Aorta (tissue), 5 donors: ENCODE data around the gene GRIN3A. TPM values are rescaled to one million over a fixed set of nuclear protein-coding genes. Genes with fewer than 3 reads are reported as not detected.

Experiments used
- ATAC-seq: fragments of 200-7000 bp; cut with Tn5 transposase; one replicate; pipeline ENCODE4 v1.9.1; 2022; ENCODE audit warnings: moderate library complexity; ENCODE audit not compliant: low FRiP score
- DNase-seq, 2 donors: peaks; one replicate each; pipeline ENCODE4 v3.0.0-alpha.2; 2020
- H3K27ac ChIP-seq, 2 donors: one replicate each; pipeline ENCODE4 v1.5.1; 2013; ENCODE audit warnings: low read length in 2 of 2, mild to moderate bottlenecking in 2 of 2, moderate library complexity in 2 of 2, control low read depth in 1 of 2, inconsistent platforms in 1 of 2, low read depth in 1 of 2
- H3K27me3 ChIP-seq, 2 donors: one replicate each; pipeline ENCODE4 v1.6.1; 2013; ENCODE audit warnings: control low read depth in 1 of 2, low read length in 1 of 2, mild to moderate bottlenecking in 1 of 2, moderate library complexity in 1 of 2; ENCODE audit not compliant: insufficient read depth in 2 of 2, control insufficient read depth in 1 of 2
- H3K36me3 ChIP-seq, 2 donors: one replicate each; pipeline ENCODE4 v1.6.1; 2013; ENCODE audit warnings: control low read depth in 1 of 2, low read length in 1 of 2, mild to moderate bottlenecking in 1 of 2; ENCODE audit not compliant: insufficient read depth in 2 of 2, control insufficient read depth in 1 of 2
- H3K4me1 ChIP-seq, 2 donors: one replicate each; pipeline ENCODE4 v1.6.1; 2013; ENCODE audit warnings: low read length in 2 of 2, control low read depth in 1 of 2, mild to moderate bottlenecking in 1 of 2, moderate library complexity in 1 of 2; ENCODE audit not compliant: insufficient read depth in 2 of 2, control insufficient read depth in 1 of 2
- H3K4me3 ChIP-seq, 2 donors: one replicate each; pipeline ENCODE4 v1.5.1; 2013; ENCODE audit warnings: low read length in 2 of 2, control low read depth in 1 of 2, mild to moderate bottlenecking in 1 of 2
- H3K9me3 ChIP-seq: one replicate; pipeline ENCODE4 v1.6.1; 2013; ENCODE audit warnings: mild to moderate bottlenecking, low read length; ENCODE audit not compliant: control insufficient read depth
- WGBS, 2 donors: extraction: QIAGEN DNeasy Blood & Tissue Kit; methylation state at CpG; one replicate each; pipeline ENCODE4 v1.1.7; 2013; 5-methylcytosine and 5-hydroxymethylcytosine counted together
- intact Hi-C, 2 donors: fragments of 100-400 bp; cut with DNase I; formaldehyde crosslinking; loops; one replicate each; pipeline versions ENCODE4 v1.14.2 to v1.15.0; 2022
- polyA plus RNA-seq, 2 donors: library from polyadenylated mRNA; stranded (reverse); fragments of 200-250 nt; gene quantifications; one replicate each; pipeline ENCODE4 v1.2.3, GENCODE V29; 2013
- total RNA-seq, 2 donors: library from RNA; stranded (reverse); fragmentation: NEBNext Ultra II Directional; extraction: Animal tissue kit (Norgen Biotek cat#: 25700); gene quantifications; one replicate each; pipeline ENCODE4 v1.2.1, GENCODE V29; 2021
- donor health status: healthy with polysubstance abuse.
- donor health status: Bipolar disorder and iron deficiency.
- donor health status: DM: no; HTN: no; CAD: no.
- donor health status: DM: no; HTN: no; CAD: no.
- donor health status: DM: yes; HTN: yes; CAD: no.

The GRIN3A gene
- total and polyA plus RNA-seq, 4 donors: 0.13 to 0.33 TPM; not detected in 2

DNA sequence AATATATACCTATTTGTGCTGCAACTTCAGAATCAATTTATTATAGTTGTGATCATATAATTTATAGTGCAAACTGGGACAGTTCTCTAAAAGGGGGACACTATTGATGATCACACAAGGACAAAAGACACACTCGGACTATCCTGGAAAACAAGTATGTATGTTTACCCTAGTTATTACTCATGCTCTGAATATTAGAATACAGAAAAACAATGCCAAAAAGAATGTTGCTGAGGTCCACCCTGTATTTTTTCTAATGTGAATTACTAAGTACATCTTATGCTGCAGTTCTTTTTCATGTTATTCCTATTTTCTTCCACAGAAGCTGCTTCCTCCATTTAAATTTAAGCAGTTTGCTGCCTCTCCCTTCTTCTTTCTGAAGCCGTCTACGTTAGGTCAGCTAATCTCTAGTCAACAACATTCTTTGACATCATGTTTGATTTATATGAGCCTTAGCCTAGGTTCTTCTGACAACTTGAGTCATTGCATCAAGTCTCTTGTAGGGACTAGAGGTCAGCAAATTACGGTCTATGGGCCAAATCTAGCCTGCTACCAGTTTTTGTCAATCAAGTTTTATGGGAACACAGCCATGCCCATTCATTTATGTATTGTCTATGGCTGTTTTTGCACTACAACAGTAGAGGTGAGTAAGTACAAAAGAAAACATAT is 103.6 kb downstream of the GRIN3A start:
- Histone ChIP-seq H3K4me3 (no peak overlapping the region), H3K9me3 (no peaks in the 10 kb centered on the region), H3K36me3 (no peaks in the 10 kb centered on the region), H3K4me1 (no peaks in the 10 kb centered on the region), H3K27me3 (no peaks in the 10 kb centered on the region), H3K27ac (no peak overlapping the region)
- intact Hi-C loops: no loop called here
- DNase-seq: no peak
- 29 to 41% methylated on average over 4 of the region's 4 CpGs for WGBS, 2 donors
- no peak for ATAC-seq

GRCh38 chr9:101632611-101633010 is 105.8 kb downstream of the GRIN3A start:
- ATAC-seq: no peak
- 85 to 88% methylated on average over 1 of the region's 1 CpG for WGBS, 2 donors
- DNase-seq: no peak
- H3K4me3 ChIP-seq: no peak overlapping the region
- H3K27ac ChIP-seq: no peak overlapping the region
- no peaks in the 10 kb centered on the region for H3K36me3 ChIP-seq
- no peaks in the 10 kb centered on the region for H3K27me3 ChIP-seq
- H3K4me1 ChIP-seq: no peaks in the 10 kb centered on the region
- H3K9me3 ChIP-seq: no peaks in the 10 kb centered on the region
- intact Hi-C loops: no loop called here

- no peak for ATAC-seq
Observed at GRCh38 chr9:101631892-101632291, 106.6 kb downstream of the GRIN3A start.

GRCh38 chr9:101629636-101630035 is 108.8 kb downstream of the GRIN3A start:
- H3K27me3 ChIP-seq: no peaks in the 10 kb centered on the region
- no peaks in the 10 kb centered on the region for H3K9me3 ChIP-seq
- ATAC-seq (no peak), DNase-seq (no peak)
- no peak overlapping the region for H3K27ac ChIP-seq
- WGBS, 2 donors: 71 to 72% methylated on average over 5 of the region's 5 CpGs
- no peaks in the 10 kb centered on the region for H3K36me3 ChIP-seq
- H3K4me1 ChIP-seq: no peaks in the 10 kb centered on the region
- no peak overlapping the region for H3K4me3 ChIP-seq
- intact Hi-C loops: no loop called here

More at GRCh38 chr9:101631892-101632291, 106.6 kb downstream of the GRIN3A start:
- Histone ChIP-seq H3K27me3 (no peaks in the 10 kb centered on the region), H3K4me3 (no peak overlapping the region), H3K4me1 (no peaks in the 10 kb centered on the region), H3K27ac (no peak overlapping the region), H3K9me3 (no peaks in the 10 kb centered on the region), H3K36me3 (no peaks in the 10 kb centered on the region)
- 0 to 4% methylated on average over 2 of the region's 2 CpGs for WGBS, 2 donors
- DNase-seq: no peak
- intact Hi-C loops: no loop called here

DNA sequence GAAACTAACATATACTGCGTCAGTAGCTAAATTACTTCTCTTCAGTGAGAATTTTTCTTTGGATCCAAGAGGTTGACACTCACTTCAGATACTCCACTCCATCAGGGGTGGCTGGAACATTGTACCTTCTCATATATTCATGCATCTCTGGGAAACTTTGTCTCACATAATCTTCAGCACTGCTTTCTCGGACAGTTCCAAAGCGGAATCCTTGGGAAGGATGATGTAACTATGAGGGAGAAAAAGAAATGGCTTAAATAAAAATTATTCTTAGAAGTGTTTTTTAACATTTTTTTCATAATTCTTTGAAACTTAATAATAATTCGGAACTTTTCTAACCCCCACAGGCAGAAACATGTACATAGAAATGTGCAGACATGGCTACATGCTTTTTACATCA is 110.3 kb downstream of the GRIN3A start:
- intact Hi-C loops: no loop called here
- no peaks in the 10 kb centered on the region for H3K9me3 ChIP-seq
- H3K36me3 ChIP-seq: no peaks in the 10 kb centered on the region
- H3K4me1 ChIP-seq: no peaks in the 10 kb centered on the region
- no peak overlapping the region for H3K27ac ChIP-seq
- ATAC-seq: no peak
- no peaks in the 10 kb centered on the region for H3K27me3 ChIP-seq
- WGBS, 2 donors: 47 to 49% methylated on average over 4 of the region's 4 CpGs
- no peak overlapping the region for H3K4me3 ChIP-seq
- no peak for DNase-seq

- no peak for DNase-seq
- Histone ChIP-seq H3K36me3 (no peaks in the 10 kb centered on the region), H3K9me3 (no peaks in the 10 kb centered on the region), H3K27ac (no peak overlapping the region), H3K4me1 (no peaks in the 10 kb centered on the region), H3K4me3 (no peak overlapping the region), H3K27me3 (no peaks in the 10 kb centered on the region)
- intact Hi-C loops: no loop called here
- ATAC-seq: no peak
- WGBS, 2 donors: 81 to 82% methylated on average over 1 of the region's 1 CpG
Observed at GRCh38 chr9:101626295-101626694, 112.2 kb downstream of the GRIN3A start.

- Histone ChIP-seq H3K27ac (no peak overlapping the region), H3K27me3 (no peaks in the 10 kb centered on the region), H3K4me3 (no peak overlapping the region), H3K9me3 (no peaks in the 10 kb centered on the region), H3K36me3 (no peaks in the 10 kb centered on the region), H3K4me1 (no peaks in the 10 kb centered on the region)
- DNase-seq (no peak), ATAC-seq (no peak)
- intact Hi-C loops: no loop called here
- WGBS, 2 donors: 22 to 46% methylated on average over 2 of the region's 2 CpGs
Observed at GRCh38 chr9:101625876-101626275, 112.6 kb downstream of the GRIN3A start.

GRCh38 chr9:101620452-101620851 is 118.0 kb downstream of the GRIN3A start:
- WGBS, 2 donors: 92 to 94% methylated on average over 1 of the region's 1 CpG

DNA sequence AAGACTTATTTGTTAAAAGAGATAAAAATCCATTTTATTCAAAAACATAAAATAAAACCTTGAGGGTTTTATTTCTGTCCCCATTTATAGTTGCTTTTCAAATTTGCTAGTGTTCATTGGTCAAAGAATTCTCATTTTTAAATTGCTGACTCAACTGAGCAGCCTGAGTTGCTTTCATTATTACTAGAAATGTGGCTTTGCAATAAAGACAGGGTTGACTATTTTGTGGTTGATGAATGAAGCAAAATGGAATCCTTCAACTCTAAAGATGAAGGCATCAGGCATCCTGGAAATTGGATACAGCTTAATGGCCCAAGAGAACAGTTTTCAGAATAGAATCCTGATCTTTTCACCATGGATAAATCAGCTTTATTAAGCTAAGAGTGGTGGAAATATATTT is 119.7 kb downstream of the GRIN3A start:
- Histone ChIP-seq H3K4me3 (no peak overlapping the region), H3K36me3 (no peaks in the 10 kb centered on the region), H3K9me3 (no peaks in the 10 kb centered on the region), H3K27me3 (no peaks in the 10 kb centered on the region), H3K4me1 (no peaks in the 10 kb centered on the region), H3K27ac (no peak overlapping the region)
- ATAC-seq: no peak
- DNase-seq: no peak
- intact Hi-C loops: no loop called here

More at GRCh38 chr9:101620452-101620851, 118.0 kb downstream of the GRIN3A start:
- no peaks in the 10 kb centered on the region for H3K27me3 ChIP-seq
- ATAC-seq: no peak
- no peaks in the 10 kb centered on the region for H3K4me1 ChIP-seq
- H3K27ac ChIP-seq: no peak overlapping the region
- H3K4me3 ChIP-seq: no peak overlapping the region
- no peaks in the 10 kb centered on the region for H3K36me3 ChIP-seq
- no peak for DNase-seq
- H3K9me3 ChIP-seq: no peaks in the 10 kb centered on the region
- intact Hi-C loops: no loop called here
